ENCODE results near the gene EIF5B.

The EIF5B gene

GRCh38 chr2:99442837-99443236, 105.6 kb downstream of the EIF5B start:
- no peaks in the 10 kb centered on the region for H3K4me1 ChIP-seq (ENCODE audit: insufficient read depth, insufficient read length)
- H3K9me3 ChIP-seq (ENCODE audit: insufficient read depth, low read length), result no peaks in the 10 kb centered on the region
- H3K36me3 ChIP-seq (ENCODE audit: insufficient read depth, insufficient read length, low read length), result peaks cover 39% of the 10 kb centered on the region
- no peak for DNase-seq (ENCODE audit: low read depth, low spot score)
- H3K27me3 ChIP-seq (ENCODE audit: insufficient read depth, insufficient read length), result no peaks in the 10 kb centered on the region
- H3K4me3 ChIP-seq (ENCODE audit: insufficient read length, low read depth), result no peak overlapping the region
- H3K9ac ChIP-seq (ENCODE audit: insufficient read length, low read depth), result no peak overlapping the region
- TF ChIP-seq YY1 (IDR thresholded peaks at IDR 0.05; ENCODE audit: insufficient read depth, insufficient read length) (no peak), SUZ12 (IDR thresholded peaks at IDR 0.05; ENCODE audit: extremely low read depth, insufficient read depth, insufficient read length) (no peak), ZNF274 (IDR thresholded peaks at IDR 0.05; ENCODE audit: low read depth, low read length) (no peak)

GRCh38 chr2:99444222-99444621, 107.0 kb downstream of the EIF5B start:
- H3K4me3 ChIP-seq (ENCODE audit: insufficient read length, low read depth), result no peak overlapping the region
- TF ChIP-seq YY1 (IDR thresholded peaks at IDR 0.05; ENCODE audit: insufficient read depth, insufficient read length), result no peak
- TF ChIP-seq SUZ12 (IDR thresholded peaks at IDR 0.05; ENCODE audit: extremely low read depth, insufficient read depth, insufficient read length), result no peak
- TF ChIP-seq ZNF274 (IDR thresholded peaks at IDR 0.05; ENCODE audit: low read depth, low read length), result no peak
- peaks cover 35% of the 10 kb centered on the region for H3K36me3 ChIP-seq (ENCODE audit: insufficient read depth, insufficient read length, low read length)
- no peaks in the 10 kb centered on the region for H3K27me3 ChIP-seq (ENCODE audit: insufficient read depth, insufficient read length)
- no peaks in the 10 kb centered on the region for H3K9me3 ChIP-seq (ENCODE audit: insufficient read depth, low read length)
- no peaks in the 10 kb centered on the region for H3K4me1 ChIP-seq (ENCODE audit: insufficient read depth, insufficient read length)
- DNase-seq (ENCODE audit: low read depth, low spot score), result no peak
- H3K9ac ChIP-seq (ENCODE audit: insufficient read length, low read depth), result no peak overlapping the region

GRCh38 chr2:99445065-99445464, 107.9 kb downstream of the EIF5B start:
- Histone ChIP-seq H3K27me3 (ENCODE audit: insufficient read depth, insufficient read length) (no peaks in the 10 kb centered on the region), H3K4me1 (ENCODE audit: insufficient read depth, insufficient read length) (no peaks in the 10 kb centered on the region), H3K9ac (ENCODE audit: insufficient read length, low read depth) (no peak overlapping the region), H3K36me3 (ENCODE audit: insufficient read depth, insufficient read length, low read length) (peaks cover 32% of the 10 kb centered on the region), H3K4me3 (ENCODE audit: insufficient read length, low read depth) (no peak overlapping the region), H3K9me3 (ENCODE audit: insufficient read depth, low read length) (no peaks in the 10 kb centered on the region)
- no peak for DNase-seq (ENCODE audit: low read depth, low spot score)
- TF ChIP-seq SUZ12 (IDR thresholded peaks at IDR 0.05; ENCODE audit: extremely low read depth, insufficient read depth, insufficient read length), result no peak
- no peak for TF ChIP-seq YY1 (IDR thresholded peaks at IDR 0.05; ENCODE audit: insufficient read depth, insufficient read length)
- TF ChIP-seq ZNF274 (IDR thresholded peaks at IDR 0.05; ENCODE audit: low read depth, low read length), result no peak

- Histone ChIP-seq H3K9me3 (ENCODE audit: insufficient read depth, low read length) (no peaks in the 10 kb centered on the region), H3K4me1 (ENCODE audit: insufficient read depth, insufficient read length) (no peaks in the 10 kb centered on the region), H3K36me3 (ENCODE audit: insufficient read depth, insufficient read length, low read length) (peaks cover 39% of the 10 kb centered on the region), H3K27me3 (ENCODE audit: insufficient read depth, insufficient read length) (no peaks in the 10 kb centered on the region), H3K4me3 (ENCODE audit: insufficient read length, low read depth) (no peak overlapping the region), H3K9ac (ENCODE audit: insufficient read length, low read depth) (no peak overlapping the region)
- no peak for DNase-seq (ENCODE audit: low read depth, low spot score)
- no peak for TF ChIP-seq ZNF274 (IDR thresholded peaks at IDR 0.05; ENCODE audit: low read depth, low read length)
- TF ChIP-seq YY1 (IDR thresholded peaks at IDR 0.05; ENCODE audit: insufficient read depth, insufficient read length), result no peak
- no peak for TF ChIP-seq SUZ12 (IDR thresholded peaks at IDR 0.05; ENCODE audit: extremely low read depth, insufficient read depth, insufficient read length)
These were observed 111.4 kb downstream of the EIF5B start for GRCh38 chr2:99448556-99448955.

- no peak overlapping the region for H3K9ac ChIP-seq (ENCODE audit: insufficient read length, low read depth)
- TF ChIP-seq SUZ12 (IDR thresholded peaks at IDR 0.05; ENCODE audit: extremely low read depth, insufficient read depth, insufficient read length), result no peak
- TF ChIP-seq ZNF274 (IDR thresholded peaks at IDR 0.05; ENCODE audit: low read depth, low read length), result no peak
- no peak for TF ChIP-seq YY1 (IDR thresholded peaks at IDR 0.05; ENCODE audit: insufficient read depth, insufficient read length)
- H3K4me3 ChIP-seq (ENCODE audit: insufficient read length, low read depth), result no peak overlapping the region
- H3K27me3 ChIP-seq (ENCODE audit: insufficient read depth, insufficient read length), result no peaks in the 10 kb centered on the region
- no peaks in the 10 kb centered on the region for H3K4me1 ChIP-seq (ENCODE audit: insufficient read depth, insufficient read length)
- DNase-seq (ENCODE audit: low read depth, low spot score), result no peak
- H3K36me3 ChIP-seq (ENCODE audit: insufficient read depth, insufficient read length, low read length), result peaks cover 44% of the 10 kb centered on the region
- no peaks in the 10 kb centered on the region for H3K9me3 ChIP-seq (ENCODE audit: insufficient read depth, low read length)
These were observed 113.0 kb downstream of the EIF5B start for GRCh38 chr2:99450199-99450598.

Data from NT2/D1 (cell line).